IPS DF 4.7 (cell line): ENCODE data around the gene FAIM2.

ENCODE experiments used
- DNase-seq: peaks from one replicate; pipeline ENCODE4 v3.0.0-alpha.2; 2013; ENCODE audit warnings: low spot score; ENCODE audit errors: extremely low read depth

Gene FAIM2

DNA sequence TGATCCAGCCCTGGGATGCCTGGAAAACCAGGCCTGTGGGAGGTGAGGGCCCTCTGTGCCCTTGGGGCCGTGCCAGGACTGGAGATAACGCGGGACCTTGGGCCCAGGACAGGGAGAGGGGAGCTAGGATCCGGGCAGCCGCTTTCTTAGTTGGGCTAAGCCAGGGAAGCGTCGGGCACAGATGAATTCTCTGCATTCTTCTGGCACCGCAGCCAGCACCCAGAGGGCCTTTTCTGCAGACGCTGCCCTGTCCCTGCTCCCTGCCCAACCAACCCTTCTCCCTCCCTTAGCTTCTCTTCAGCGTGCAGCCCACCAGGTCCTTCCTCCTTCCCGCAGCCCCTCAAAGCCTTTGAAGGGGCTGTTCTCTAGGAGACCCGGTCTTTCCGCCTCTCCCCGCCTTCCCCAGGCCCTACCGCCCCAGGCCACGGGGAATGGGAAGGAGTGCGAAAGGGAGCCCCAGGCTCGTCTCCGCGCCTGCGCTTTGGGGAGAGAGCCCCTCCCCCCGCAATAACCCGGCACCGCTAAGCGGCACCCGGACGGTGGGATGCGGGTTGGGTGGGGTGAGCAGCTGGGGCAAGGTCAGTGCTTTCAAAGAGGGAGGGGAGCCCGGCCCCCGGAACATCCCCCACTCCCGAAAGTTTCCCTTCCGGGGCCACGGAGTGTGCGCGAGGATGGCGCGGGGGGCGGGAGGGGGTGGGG is 76.2 kb downstream of the FAIM2 start:
- DNase-seq = no peak

DNA sequence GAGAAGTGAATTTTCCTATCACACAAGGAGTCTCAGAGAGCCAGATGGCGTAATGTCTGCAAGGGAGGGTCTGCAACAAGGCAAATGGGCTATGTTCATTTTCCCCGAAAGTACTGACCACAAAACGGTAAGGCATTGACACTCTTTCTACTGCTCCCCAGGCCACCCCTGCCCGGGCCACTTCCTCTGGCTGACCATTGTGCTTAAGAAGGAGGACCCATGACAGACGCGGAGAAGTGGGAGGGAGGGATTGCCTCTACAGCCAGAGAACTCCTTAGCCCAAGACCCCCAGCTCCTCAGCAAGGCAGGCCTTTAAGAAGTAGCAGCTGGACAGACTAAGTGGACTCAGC is 76.7 kb downstream of the FAIM2 start:
- DNase-seq = no peak

DNA sequence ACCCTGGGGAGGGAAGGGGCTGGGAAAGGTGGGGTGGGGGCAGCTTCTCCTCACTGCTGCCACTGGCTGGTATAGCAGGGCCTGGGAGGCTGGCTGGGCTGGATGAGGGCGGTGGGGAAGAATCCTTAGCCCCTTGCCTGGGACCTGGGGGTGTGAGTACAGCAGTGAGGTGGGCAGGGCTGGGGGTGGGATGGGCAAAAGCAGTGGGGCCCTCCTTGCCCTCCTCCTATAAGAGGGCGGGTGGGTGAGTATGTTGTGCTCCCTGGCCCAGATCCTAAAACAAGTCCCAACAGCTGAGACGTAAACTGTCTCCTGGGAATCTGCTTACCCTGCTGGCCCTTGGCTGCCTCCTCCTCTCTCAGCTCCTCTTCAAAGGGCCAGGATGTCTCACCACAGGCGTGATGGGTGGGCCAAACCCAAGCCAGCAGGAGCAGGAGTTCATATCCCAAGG is 77.7 kb downstream of the FAIM2 start:
- no peak for DNase-seq

DNA sequence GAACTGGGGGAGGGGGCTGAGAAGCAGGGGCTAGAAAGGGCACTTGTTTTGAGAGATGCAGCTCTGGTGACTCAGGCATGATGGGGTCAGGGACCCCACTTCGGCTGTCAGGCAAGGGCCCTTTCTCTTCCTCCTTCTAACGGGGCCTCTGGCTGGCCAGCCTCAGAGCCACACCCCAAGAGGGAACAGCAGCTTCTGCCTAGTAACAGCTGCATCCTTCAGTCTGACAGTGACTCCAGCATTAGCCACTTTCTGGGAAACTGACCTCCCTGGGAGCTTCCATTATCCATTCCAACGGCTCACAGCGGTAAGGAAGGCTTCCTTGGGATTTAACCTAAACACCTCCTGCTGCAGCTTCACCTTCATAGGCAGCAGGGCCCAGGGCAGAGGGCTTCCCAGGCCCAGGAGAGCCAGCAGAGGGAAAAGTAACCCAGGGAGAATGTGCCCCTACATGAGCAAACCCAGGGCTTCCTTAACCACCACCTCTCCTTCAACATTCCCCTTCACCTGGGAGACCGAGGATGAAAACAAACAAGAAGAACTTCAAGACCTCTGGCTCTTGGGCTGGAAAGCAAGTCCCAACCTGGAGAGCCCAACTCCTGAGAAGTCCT is 78.2 kb downstream of the FAIM2 start:
- no peak for DNase-seq

DNA sequence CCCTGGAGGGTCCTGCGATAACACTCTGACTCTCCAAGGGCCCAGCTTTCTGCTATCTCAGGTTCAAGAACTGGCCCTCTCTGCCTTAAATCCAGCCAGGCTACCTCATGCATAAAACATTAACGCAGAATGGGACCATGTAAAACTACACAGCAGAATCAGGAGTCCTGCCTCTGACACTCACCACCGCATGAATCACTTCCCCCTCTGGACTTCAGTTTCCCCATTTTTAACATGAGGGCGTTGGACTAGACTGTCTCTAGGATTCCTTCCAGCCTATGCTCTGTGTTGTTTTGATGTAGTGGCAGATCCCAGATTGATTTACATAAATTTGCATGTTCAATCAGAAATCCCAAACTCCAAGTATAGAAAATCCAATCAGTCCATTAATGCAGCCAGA is 78.8 kb downstream of the FAIM2 start:
- no peak for DNase-seq

DNA sequence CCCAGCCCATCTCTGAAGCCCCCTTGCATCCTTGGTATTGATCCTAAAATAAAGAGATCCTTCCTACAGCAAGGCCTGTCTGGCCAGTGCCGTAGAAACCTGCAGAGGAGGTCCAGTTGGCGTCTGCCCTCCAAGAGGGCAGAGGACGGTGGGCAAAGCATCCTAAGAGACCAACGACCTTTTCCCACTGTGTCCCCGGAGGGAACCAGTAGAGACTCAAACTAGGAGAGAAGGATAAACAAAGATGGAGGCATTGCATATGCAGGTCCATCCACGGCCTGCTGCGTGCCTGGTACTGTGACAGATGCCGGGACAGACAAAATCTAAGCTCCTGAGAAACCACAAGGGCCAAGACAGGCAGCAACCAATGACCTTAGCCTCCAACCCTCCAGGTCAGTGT is 79.3 kb downstream of the FAIM2 start:
- DNase-seq = no peak

DNA sequence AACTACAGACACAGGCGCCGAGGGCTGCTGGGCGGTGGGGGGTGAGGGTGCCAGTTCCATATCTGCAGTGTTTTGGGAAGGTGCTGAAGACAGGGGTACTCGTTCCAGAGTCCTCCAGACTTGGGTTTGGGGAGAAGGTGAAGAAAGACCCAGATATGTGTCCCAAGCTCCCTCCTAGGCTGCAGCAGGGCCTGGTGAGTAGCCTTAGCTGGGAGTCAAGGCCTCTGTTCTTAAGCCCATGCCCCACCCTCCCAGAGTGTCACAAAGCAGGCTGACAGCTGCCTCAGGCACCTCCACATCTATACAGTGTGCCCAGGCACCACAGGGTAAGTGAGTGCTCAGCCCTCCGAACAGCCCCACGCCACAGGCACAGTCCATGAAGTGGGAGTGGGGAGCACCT is 79.7 kb downstream of the FAIM2 start:
- DNase-seq = no peak

DNA sequence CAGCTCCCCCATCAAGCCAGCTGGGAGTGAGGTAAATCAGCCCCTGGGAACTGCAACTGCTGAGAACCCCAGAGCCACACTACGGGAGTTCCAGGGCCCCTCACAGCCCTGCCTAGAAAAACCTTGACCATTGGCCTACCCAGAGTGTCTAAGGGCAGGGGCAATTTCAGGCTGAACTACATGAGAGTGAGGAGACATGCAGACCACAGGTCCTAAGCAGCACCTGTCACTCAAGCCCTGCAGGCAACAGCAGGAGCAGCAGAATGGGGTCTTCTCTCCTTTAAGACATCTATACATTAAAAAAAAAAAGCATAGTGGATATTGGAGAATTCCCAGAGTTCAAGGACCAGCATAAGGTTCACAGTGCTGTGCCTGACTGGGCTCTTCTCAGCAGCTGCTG is 80.3 kb downstream of the FAIM2 start:
- DNase-seq = no peak

DNA sequence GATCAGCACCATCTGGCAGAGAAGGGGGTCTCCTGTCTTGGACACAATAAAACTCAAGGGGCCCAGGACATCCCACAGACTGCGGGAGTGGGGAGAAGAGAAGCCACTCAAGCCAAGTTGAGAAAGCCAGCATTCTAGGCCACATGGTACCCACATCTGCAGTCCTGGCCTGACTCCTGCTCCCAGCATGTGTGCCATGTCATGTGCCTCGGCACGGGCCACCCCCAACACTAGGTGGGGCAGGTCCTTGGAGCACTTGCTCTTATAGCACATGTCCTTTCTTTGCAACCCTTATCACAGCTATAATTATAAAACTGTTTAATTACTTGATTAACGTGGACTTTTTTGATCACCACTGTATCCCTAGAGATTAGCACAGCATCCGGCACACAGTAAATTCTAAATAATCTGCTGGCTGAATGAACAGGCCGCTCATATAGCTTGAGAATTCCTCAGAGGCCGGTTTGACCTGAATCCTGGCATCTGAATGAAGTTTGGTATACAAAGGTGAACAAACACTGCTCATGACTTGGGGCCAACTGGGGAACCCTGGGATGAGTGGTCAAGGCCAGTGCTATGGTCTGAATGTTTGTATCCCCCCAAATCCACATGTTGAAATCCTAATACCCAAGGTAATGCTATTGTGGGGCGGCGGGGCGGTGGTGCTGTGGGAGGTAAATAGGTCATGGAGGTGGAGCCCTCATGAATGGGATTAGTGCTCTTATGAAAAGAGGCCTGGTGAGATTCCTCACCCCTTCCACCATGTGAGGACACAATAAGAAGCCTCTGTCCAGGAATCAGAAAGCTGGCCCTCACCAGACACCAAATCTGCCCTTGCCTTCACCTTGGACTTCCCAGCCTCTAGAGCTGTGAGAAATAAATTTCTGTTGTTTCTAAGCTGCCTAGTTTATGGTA is 82.1 kb downstream of the FAIM2 start:
- DNase-seq = no peak

DNA sequence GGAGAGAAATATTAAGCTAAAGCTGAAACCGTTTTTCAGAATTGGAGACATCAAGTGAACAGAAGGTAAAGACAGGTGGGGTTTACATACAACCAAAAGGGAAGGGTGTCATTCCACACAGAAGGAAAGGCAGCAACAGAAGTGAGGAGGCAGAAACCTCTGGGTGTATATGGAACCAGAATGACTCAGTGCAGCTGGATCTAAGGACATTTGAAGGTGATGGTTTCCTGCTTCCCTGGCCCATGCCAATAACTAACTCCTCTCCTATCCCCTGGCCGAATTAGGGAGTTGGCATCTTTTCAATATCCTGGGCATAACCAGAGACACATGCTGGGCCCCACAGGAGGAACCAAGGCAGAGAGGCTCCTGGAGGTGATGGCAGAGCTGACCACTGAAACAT is 83.9 kb downstream of the FAIM2 start:
- DNase-seq = no peak

DNA sequence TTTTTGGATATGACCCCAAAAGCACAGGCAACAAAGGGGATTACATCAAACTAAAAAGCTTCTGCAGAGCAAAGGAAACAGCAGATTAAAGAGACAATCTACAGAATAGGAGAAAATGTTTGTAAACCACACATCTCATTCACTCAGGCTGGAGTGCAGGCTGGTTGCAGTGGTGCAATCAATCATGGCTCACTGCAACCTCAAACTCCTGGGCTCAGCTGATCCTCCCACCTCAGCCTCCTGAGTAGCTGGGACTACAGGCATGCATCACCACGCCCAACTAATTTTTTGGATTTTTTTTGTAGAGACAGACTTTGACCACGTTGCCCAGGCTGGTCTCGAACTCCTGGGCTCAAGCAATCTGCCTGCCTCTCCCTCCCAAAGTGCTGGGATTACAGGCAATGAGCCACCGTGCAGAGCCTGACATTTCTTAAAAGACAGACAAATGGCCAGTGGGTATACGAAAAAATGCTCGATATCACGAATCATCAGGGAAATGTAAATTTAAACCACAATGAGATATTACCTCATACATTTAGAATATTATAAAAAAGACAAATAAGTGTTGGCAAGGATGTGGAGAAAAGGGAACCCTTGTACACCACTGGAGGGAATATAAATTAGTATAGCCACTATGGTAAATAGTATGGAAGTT is 85.3 kb downstream of the FAIM2 start:
- no peak for DNase-seq
